ENCODE measurements around the gene SPAG9.

SPAG9 gene

GRCh38 chr17:50924300-50924699, 196.4 kb downstream of the SPAG9 start:
- no peak for DNase-seq (ENCODE audit: low read depth)
- TF ChIP-seq, protein P1, sequence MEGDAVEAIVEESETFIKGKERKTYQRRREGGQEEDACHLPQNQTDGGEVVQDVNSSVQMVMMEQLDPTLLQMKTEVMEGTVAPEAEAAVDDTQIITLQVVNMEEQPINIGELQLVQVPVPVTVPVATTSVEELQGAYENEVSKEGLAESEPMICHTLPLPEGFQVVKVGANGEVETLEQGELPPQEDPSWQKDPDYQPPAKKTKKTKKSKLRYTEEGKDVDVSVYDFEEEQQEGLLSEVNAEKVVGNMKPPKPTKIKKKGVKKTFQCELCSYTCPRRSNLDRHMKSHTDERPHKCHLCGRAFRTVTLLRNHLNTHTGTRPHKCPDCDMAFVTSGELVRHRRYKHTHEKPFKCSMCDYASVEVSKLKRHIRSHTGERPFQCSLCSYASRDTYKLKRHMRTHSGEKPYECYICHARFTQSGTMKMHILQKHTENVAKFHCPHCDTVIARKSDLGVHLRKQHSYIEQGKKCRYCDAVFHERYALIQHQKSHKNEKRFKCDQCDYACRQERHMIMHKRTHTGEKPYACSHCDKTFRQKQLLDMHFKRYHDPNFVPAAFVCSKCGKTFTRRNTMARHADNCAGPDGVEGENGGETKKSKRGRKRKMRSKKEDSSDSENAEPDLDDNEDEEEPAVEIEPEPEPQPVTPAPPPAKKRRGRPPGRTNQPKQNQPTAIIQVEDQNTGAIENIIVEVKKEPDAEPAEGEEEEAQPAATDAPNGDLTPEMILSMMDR (conservative IDR thresholded peaks at IDR 0.05; ENCODE audit: low read depth, low read length) = no peak
- no peak overlapping the region for H3K4me3 ChIP-seq (ENCODE audit: low read length)

- TF ChIP-seq, protein P1 (conservative IDR thresholded peaks at IDR 0.05; ENCODE audit: low read depth, low read length) = no peak
- H3K4me3 ChIP-seq (ENCODE audit: low read length) = no peak overlapping the region
- no peak for DNase-seq (ENCODE audit: low read depth)
Measured at GRCh38 chr17:50923611-50924010, 197.1 kb downstream of the SPAG9 start.

GRCh38 chr17:50922721-50923405, 197.8 kb downstream of the SPAG9 start:
- TF ChIP-seq, protein P1 (conservative IDR thresholded peaks at IDR 0.05; ENCODE audit: low read depth, low read length) = no peak
- H3K4me3 ChIP-seq (ENCODE audit: low read length) = no peak overlapping the region
- no peak for DNase-seq (ENCODE audit: low read depth)

GRCh38 chr17:50922107-50922506, 198.6 kb downstream of the SPAG9 start:
- DNase-seq (ENCODE audit: low read depth) = no peak
- H3K4me3 ChIP-seq (ENCODE audit: low read length) = no peak overlapping the region
- TF ChIP-seq, protein P1 (conservative IDR thresholded peaks at IDR 0.05; ENCODE audit: low read depth, low read length) = no peak

DNA sequence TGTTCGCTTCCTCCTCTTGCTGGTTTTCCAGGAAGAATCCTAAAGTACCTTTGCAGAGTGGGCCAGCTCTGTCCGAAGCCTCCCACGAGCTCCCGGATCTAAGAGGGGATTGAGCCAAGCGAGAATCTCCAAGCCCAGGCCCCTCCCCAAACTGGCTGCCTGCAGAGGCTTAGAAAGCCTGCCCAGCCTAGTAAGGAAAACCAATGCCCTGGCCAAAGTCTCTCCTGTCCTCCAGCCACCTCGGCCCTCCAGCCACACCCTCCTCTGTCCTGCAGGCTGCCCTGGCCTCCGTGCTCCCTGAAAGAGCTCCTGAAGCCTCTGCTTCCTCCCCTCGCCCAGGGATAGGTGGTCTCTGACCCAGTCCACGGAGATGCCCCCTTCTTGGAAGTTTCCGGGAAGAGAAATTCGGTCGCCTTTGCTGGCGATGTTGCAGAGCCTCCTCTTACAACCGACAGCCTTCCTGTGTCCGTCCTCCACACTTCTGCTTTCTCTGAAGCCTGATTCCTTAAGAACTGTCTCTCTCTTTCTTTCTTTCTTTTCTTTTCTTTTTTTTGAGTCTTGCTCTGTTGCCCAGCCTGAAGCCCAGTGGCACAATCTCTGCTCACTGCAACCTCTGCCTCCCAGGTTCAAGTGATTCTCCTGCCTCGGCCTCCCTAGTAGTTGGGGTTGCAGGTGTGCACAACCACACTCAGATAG, 199.6 kb downstream of the SPAG9 start:
- TF ChIP-seq, protein P1 (conservative IDR thresholded peaks at IDR 0.05; ENCODE audit: low read depth, low read length) = no peak
- H3K4me3 ChIP-seq (ENCODE audit: low read length) = no peak overlapping the region
- DNase-seq (ENCODE audit: low read depth) = no peak

- H3K4me3 ChIP-seq (ENCODE audit: low read length) = no peak overlapping the region
- TF ChIP-seq, protein P1 (conservative IDR thresholded peaks at IDR 0.05; ENCODE audit: low read depth, low read length) = no peak
- DNase-seq (ENCODE audit: low read depth) = no peak
Measured at GRCh38 chr17:50920041-50920410, 200.6 kb downstream of the SPAG9 start.
